GM21390 (cell line): ENCODE results near the gene MOCS1.

ENCODE experiments used
- ATAC-seq: cut with Tn5 transposase; IDR thresholded peaks from one replicate; pipeline ENCODE4 v1.9.1; 2021; ENCODE audit not compliant: unreplicated experiment

Gene MOCS1

DNA sequence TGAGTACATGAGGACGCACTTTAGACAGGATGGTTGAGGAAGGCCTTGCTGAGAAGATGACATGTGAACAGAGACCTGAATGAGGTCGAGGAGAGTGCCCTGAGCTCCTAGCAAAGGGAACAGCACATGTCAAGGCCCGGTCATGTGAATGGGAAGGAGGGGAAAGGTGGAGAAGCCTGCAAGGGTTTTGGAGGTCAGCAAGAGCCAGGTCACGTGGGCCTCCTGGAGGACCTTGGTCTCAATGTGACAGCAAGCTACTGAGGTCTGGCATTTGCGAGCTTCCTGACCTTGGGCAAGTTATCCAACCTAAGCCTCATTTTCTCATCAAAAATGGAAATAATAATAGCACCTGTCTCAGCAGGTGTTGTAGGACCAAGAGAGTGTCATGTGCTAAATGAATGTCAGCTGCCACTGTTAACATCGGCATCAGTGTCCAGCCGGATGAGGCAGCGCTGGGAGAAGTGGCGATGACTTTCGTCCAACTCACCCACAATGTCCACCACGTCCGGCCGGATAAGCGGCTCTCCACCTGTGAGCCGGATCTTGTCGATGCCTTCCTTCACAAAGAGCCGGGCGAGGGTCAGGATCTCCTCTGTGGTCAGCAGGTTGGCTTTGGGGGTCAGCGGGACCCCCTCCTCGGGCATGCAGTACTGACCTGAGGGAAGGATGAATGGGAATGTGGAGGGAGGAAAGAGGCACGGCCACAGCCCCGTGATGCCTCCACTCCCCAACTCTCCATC, 8.9 kb downstream of the MOCS1 start:
- no peak for ATAC-seq

DNA sequence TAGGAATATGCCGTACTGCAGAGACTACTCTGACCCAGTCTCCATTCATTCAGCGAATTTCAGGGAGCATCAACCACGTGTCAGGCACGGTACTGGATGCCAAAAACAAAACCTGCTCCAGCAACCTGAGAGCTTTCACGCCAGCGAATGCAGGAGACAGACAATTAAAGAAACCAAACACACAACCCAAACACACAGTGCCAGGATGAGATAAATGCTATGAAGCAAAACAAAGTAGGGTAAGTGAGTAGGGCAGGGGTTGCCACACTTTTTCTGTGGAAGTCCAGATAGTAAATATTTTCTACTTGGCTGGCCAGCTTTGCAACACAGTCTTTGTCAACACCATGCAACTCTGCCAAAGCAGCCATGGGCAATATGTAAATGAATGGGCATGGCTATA, 10.0 kb downstream of the MOCS1 start:
- no peak for ATAC-seq

DNA sequence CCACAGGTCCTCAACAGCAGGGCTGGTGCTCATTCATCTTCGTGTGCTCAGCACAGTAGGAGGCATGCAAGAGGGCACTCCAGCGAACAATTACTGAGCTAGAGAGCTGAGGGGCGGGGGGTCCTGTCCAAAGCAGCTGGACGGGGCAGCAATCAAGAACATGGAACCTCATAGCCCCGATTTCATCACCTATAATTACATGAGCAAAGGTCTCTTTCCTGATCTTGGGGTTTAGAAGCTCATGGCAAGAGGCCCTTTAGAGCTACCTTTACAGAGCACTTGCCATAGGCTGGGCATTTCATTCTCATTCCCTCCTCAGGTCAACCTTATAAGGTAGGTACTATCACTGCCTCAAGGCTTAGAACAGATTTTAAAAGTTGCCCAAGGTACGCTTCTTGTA, 10.4 kb downstream of the MOCS1 start:
- ATAC-seq: no peak

DNA sequence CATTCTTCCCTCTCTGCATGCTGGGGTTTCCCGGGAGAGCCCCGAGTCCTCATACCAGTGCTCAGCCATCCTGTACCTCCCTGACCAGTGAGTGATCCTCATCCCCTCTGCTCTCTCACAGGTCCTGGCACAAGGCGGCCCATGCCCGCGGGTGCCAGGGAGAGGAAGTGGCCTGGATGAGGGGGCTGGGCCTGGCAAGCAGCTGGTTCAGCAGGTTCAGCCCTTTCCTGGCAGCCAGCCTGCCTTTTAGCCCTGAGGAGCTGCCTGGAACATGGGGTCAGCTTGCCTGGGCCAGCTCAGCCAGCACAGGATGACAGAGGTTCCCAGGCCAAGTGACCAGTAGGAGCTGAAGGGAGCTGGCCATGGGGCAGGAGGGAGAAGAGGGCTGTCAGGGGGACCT, 10.9 kb downstream of the MOCS1 start:
- no peak for ATAC-seq

DNA sequence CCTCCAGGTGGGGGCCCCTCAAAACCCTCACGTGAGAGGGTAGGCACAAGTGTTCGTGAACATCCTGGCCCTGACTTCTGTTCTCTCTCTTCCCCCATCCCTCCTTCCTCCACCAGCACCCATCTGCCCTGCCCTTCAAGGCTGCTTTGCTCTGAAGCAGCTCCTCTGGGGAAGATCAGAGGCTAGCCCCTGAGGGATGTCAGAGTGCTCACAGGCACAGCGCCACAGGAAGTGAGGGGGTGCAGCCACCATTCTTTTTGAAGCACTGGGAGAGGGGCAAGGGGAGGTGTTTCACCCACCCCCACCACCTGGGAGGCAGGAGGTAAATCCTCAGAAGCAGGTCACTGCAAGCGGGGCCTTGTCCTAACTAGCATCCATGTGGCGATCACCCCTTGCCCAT, 11.4 kb downstream of the MOCS1 start:
- ATAC-seq: no peak

DNA sequence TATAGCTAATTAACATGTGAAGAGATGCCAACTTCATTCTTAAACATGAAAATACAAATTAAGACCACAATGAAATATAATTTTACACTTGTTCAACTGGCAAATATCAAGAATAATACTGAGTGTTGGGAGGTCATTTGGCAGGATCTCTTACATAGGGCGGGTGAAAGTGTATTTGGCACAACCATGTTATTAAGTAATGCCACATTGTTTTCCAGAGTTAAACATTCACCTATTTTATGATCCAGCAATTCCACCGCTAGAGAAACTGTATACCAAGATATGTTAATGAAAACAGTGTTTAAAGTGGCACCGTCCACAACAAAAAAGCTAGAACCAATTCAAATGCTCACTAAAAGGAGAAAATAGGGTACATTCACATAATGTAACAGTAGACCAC, 14.1 kb downstream of the MOCS1 start:
- no peak for ATAC-seq

DNA sequence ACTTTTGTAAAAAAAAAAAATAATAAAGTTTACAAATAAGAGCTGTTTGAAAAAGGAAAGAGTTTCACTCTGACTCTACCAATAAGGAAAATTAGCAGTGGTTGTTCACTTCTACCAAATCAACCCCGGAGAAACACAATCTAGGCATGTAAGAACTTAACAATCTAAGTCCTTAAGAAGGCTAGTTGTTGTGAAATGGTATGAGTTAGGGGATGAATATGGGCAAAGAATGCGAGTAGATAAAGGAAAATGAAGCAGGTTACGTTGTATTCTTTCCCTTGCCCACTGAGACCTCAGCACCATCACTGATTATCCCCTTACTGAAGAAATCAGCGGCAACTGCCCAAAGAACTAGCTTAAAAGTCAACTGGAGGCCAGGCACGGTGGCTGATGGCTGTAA, 15.4 kb downstream of the MOCS1 start:
- ATAC-seq: no peak

DNA sequence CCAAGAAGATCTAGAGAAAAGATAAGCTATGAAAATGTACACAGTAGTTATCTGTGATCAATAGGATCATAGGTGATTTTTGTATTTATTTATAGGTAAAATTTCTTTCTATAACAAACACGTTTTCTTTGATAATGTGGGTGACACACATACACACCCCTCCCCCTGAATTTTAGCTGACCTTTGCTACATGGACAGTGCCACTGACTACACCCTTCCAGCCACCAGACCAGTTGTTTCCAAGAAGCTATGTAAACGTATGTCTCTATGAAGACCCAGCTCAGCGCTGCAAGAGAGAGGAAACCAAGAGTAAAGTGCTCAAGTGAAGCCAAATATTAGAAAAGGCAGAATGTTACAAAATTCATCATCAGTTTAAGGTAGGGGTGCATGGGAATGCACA, 16.3 kb downstream of the MOCS1 start:
- ATAC-seq: no peak

DNA sequence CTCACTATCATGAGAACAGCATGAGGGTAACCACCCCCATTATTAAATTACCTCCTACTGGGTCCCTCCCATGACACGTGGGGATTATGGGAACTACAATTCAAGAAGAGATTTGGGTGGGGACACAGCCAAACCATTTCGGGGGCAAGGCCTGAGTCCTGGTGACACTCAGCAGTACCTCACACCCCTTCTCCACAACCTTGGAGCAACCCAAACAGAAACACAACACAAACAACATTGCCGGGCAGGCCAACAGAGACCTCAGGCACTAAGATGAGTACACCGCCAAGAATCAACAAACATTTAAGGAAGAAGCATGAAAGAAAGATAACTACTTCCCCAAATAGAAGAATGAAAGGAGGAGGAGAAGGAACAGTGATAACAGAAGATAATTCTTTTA, 16.9 kb downstream of the MOCS1 start:
- ATAC-seq: no peak

DNA sequence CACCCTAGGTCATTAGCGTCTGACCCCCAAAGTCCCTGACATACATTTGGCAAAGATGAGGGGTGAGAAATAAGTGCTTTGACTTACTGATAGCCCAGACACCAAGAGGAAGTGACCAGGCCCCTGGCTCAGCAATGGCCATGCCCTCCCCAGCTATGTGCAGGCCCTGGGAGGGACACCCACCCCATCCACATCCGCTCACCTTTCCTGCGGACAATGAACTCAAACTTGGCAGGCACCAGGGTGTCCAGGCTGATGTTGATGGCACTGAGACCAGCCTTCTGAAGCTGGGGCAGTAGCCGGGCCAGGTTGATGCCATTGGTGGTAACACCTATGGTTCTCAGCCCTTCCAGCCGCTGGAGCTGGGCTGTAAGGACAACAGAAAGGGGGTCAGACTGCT, 18.4 kb downstream of the MOCS1 start:
- ATAC-seq: no peak

DNA sequence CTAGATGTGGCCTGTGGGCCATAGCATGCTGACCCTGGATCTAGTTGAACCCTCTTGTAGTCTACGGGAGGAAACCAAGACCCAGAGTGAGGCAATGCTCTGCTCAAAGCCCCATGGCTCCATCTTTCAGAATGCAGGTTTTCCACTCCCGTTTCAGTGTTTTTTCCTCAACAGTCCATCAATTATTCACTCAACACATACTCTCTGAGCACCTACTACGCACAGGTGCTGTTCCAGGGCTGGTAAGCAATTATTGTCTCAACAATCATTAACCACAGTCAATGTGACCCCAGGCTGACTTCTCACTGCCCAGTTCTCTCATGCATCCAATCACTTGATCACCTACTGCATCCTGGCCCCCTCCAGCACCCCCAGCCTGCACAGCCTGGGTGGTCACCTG, 20.0 kb downstream of the MOCS1 start:
- no peak for ATAC-seq

DNA sequence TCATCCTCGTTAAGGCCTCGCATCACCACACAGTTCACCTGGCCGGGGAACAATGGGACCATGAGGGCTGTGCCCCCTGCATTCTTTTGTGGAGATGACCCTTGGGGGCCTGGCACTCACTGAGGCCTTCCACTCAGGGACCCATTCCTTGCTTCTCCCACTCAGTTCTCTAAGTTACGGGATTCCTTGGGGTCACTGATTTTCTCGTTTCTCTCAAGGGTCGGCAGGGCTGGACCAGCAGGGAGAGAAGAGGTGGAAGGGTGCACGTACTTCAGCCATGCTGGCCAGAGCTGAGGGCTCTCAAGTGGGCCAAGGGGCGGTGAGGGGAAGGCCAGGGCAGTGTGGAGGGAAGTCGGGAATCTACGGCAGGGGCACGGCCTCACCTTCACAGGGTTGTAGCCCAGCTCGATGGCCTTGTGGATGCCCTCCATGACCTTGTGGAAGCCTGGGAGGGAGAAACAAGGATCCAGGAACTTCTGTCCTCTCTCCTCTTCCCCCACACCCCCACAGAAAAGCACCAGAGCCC, 20.8 kb downstream of the MOCS1 start:
- no peak for ATAC-seq

DNA sequence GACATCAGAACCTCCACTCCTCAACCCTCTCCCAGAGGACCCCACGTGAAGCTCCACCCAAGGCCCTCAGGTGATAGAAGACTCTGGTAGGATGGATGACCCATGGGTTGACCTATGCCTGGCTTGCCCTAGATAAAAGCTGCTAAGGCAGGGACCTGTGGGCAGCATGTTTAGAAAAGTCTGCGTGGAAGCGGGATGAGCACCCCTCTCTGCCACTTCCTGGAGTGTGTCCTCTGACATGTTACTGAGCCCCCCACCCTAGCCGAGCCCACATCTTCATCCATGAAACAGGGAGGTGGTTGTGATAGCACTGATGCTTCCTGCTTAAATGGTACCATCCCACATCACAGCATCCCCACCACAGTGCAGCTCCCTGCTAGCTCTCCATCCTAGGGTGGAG, 21.8 kb downstream of the MOCS1 start:
- no peak for ATAC-seq

DNA sequence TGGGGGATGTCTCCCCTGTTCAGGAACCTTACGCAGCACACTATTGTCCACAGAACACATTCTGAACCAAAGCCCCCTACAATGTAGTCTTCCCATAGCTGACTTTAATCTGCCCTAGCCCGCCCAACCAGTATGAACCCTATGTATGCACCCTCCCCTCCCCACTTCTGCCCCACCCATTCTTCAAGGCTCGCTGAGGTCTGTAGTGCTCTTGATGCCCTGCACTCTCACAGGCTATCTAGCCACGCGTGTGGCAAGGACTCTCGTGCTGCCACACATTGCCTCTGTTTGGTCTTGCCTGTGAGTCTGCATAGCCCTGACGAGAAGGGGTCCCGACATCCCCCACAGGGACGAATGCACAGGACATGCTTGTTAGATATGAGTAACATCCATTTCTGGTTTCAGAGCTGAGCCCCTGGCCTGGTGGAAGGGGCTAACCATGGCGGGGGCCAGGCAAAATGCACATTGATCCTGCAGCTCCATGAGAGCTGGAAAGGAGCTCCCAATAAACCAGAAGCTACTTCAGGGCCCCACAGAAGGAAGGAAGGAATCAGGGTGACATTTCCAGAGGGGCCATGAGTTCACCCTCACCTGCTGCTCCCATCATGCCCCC, 22.6 kb downstream of the MOCS1 start:
- no peak for ATAC-seq

DNA sequence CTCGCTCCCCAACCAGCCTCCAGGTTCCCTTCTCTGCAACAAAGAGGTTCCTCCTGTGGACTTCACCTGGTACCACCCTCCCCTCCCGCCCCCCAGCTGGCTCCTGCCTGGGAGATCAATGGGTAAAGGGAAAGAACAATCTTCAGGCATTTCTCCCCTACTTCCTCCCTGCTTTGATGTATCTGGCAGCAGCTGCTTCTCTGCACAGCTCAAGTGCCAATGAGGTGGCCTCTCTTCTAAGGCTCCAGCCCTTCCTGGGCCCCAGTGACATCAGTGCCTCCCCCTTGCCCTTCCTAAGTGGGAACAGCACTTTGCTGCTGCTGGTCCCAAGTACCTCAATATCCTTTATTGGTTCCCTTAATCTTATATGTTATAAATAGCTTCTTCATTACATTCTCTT, 23.5 kb downstream of the MOCS1 start:
- ATAC-seq: no peak

DNA sequence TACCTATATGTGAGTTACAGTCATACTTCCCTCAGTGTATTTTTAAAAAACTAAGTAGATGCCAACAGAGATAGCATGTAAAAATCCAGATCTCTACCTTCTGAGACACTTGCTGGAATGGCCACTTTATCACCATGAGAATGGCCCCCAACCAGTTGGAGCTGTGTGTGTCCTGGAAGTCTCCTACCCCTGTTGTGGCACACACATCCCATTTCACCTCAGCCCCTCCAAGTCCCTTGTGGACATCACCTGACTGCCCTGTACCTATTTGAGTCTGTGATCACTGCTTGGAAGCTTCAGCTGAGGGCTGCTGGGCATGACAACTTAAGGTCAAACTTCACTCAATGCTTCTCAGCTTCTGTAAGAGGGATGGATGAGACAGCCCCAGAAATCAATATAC, 24.1 kb downstream of the MOCS1 start:
- no peak for ATAC-seq

DNA sequence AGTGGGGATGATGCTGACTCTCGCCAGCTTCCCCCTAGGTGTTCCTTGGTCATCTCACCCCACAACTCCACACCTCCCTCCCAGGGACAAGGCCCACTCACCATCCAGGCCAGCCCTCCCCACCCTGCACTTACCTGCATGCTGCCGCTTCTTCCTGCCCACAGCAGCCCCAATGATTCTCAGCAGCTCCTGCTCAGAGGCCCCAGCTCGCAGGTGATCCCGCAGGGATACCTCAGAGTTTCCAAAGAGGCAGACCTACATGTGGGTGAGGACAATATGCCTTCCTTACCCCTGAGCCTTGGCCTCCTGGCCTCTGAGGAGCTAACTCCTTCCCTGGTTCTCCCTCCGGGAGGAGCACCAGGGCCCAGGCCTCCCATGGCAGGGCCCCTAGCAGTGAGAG, 24.6 kb downstream of the MOCS1 start:
- ATAC-seq: no peak

DNA sequence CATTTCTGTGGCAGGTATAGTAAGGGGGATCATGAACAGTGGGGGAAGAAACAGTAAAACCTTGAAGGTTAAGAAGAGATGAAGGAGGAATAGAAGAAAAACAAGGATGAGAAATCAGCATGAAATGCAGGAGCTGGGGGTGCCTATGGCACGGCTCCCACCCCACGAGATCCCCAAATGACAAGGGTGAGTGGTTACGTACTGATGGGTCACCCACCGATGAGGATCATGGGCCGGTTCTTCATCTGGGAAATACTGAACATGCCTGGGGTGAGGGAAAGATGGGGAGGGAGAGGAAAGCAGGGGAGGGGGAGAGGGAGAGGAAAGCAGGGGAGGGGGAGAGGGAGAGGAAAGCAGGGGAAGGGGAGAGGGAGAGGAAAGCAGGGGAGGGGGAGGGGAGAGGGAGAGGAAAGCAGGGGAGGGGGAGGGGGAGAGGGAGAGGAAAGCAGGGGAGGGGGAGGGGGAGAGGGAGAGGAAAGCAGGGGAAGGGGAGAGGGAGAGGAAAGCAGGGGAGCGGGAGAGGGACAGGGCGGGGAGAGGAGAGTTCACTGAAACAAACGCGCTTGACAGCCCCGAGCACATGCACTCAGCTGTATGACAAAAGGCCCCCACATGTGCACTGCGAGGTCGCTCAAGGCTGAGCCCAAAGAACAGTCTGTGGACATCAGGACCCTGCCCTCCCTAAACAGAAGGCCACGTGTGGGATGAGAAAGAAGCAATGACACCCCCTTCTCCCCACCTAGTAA, 25.3 kb downstream of the MOCS1 start:
- no peak for ATAC-seq

DNA sequence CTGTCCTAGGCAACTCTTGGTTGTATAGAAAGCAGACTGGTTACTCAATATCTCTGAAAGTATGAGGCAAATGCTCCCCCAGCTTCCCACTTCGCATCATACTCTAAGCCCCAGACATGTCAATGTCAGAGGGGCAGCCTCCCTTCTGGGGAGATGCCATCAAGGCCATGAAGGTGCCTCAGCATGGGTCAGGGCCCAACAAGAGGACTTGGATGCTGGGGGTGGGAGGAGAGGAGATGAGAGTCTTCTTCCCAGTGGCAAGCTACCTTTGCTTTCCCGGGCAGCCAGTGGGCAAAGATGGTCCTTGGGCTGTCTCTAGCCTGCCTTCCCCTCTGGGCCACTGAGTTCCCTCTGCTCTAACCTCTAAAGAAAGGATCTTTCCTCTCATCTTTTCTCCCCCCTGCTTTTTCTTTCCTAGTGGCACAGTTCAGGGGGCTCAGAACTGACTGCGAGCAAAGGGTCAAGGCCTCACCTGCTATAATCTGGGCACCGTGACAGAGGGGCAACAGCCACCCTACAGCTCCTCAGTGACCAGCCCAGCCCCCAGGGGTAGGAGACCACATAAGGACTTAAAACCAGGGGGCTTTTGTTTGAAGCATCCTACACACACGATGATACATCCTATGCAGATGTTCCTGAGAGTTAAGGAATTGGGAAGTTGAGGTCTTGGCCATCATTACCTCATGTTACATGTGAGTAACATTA, 26.2 kb downstream of the MOCS1 start:
- ATAC-seq: no peak

DNA sequence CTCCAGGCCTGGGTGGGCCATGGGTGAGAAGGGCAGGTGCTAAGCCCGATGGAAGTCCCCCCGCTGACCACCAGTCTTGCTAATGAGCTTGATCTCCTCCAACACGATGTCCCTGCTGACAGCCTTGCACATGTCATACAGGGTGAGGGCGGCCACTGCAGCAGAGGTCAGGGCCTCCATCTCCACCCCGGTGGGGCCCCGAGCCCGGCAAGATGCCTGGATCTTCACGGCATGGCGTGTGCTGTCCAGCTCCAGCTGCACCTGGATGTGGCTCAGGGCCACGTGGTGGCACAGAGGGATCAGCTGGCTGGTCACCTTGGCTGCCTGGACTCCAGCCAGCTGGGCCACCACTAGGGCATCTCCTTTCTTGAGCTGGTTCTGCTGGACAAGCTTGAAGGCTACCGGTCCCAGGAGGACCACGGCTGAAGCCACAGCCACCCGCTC, 27.9 kb downstream of the MOCS1 start:
- ATAC-seq: no peak

DNA sequence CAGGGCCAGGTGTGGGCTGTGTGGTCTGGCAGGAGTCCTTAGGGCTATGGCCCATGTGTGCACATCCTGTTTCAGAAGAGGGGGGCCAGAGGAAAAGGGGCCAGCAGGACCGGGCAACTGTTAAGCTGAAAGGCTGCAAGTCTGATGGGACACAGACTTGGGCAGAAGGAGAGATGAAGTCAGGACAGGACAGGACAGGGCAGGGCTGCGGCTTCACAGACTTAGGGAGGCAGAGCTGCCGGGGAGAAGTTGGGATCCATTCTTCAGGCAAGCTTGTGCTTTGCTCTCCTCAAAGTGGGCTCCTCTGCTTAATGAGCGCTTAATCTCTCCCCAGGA, 28.7 kb downstream of the MOCS1 start:
- ATAC-seq: no peak
